Measurements from ENCODE around the gene PLCB4. TPM values are rescaled to one million over a fixed set of nuclear protein-coding genes. Genes with fewer than 3 reads are reported as not detected.
A peak's percentile ranks its signal among the peaks of the same experiment; 100 is the strongest.

The PLCB4 gene
- total and polyA plus RNA-seq, 2 experiments from 2014 or later = 6.5 to 16.1 TPM

GRCh38 chr20:9501473-9501872 is 432.6 kb downstream of the PLCB4 start:
- H3F3A ChIP-seq (replicated peaks; ENCODE audit: low read depth) = no peaks in the 10 kb centered on the region
- TF ChIP-seq STAT1 (IDR thresholded peaks at IDR 0.05; ENCODE audit: unreplicated experiment) = no peak
- TF ChIP-seq EZH2 (IDR thresholded peaks at IDR 0.05; ENCODE audit: low read depth, unreplicated experiment) = no peak
- Mint-ChIP-seq H3K4me3 (no peak overlapping the region), H3K27me3 (ENCODE audit: insufficient read depth, low read depth, poor library complexity) (peaks cover 12% of the 10 kb centered on the region), H3K9me3 (no peaks in the 10 kb centered on the region), H3K4me1 (peaks cover 14% of the 10 kb centered on the region), H3K27ac (no peak overlapping the region), H3K36me3 (ENCODE audit: low read depth) (no peaks in the 10 kb centered on the region)
- H2AFZ ChIP-seq = no peak overlapping the region
- no peak for DNase-seq (ENCODE audit: low spot score)
- peaks cover 3% of the 10 kb centered on the region; the same call in 1 of the 2 replicates for H4K20me1 ChIP-seq (replicated peaks; ENCODE audit: insufficient read depth)
- peaks cover 11% of the 10 kb centered on the region; the same call in 1 of the 2 replicates for H3K9me2 ChIP-seq (ENCODE audit: insufficient read depth)
- H3K27ac ChIP-seq (ENCODE audit: low read depth) = no peak overlapping the region
- H3K27me3 ChIP-seq (ENCODE audit: insufficient read depth) = peaks cover 25% of the 10 kb centered on the region
- ATAC-seq = no peak
- no peak overlapping the region for H3K4me3 ChIP-seq
- H3K79me2 ChIP-seq (replicated peaks; ENCODE audit: insufficient read depth) = no peaks in the 10 kb centered on the region
- no peak overlapping the region for H3K4me2 ChIP-seq
- peaks cover 13% of the 10 kb centered on the region; the same call in 1 of the 2 replicates for H3K4me1 ChIP-seq (ENCODE audit: insufficient read depth)
- no peaks in the 10 kb centered on the region for H3K36me3 ChIP-seq (ENCODE audit: insufficient read depth)

GRCh38 chr20:9503526-9504245 is 434.8 kb downstream of the PLCB4 start:
- Mint-ChIP-seq H3K27me3 (ENCODE audit: insufficient read depth, low read depth, poor library complexity) (peaks cover 33% of the 10 kb centered on the region), H3K36me3 (ENCODE audit: low read depth) (no peaks in the 10 kb centered on the region), H3K9me3 (no peaks in the 10 kb centered on the region), H3K27ac (no peak overlapping the region), H3K4me1 (peaks cover 14% of the 10 kb centered on the region), H3K4me3 (no peak overlapping the region)
- no peak overlapping the region for H2AFZ ChIP-seq
- H3K79me2 ChIP-seq (replicated peaks; ENCODE audit: insufficient read depth) = no peaks in the 10 kb centered on the region
- ATAC-seq (no peak; the same call in 1 of the 3 replicates), DNase-seq (ENCODE audit: low spot score) (peak; percentile 70)
- H3K27ac ChIP-seq (ENCODE audit: low read depth) = no peak overlapping the region
- H3K4me1 ChIP-seq (ENCODE audit: insufficient read depth) = peaks cover 29% of the 10 kb centered on the region; the same call in 1 of the 2 replicates
- TF ChIP-seq EZH2phosphoT487 (IDR thresholded peaks at IDR 0.05; ENCODE audit: unreplicated experiment) = no peak
- peak; percentile 56 to 70 for TF ChIP-seq CTCF (conservative IDR thresholded peaks at IDR 0.05; ENCODE audit: low read depth in 2 of 2)
- H3K27me3 ChIP-seq (ENCODE audit: insufficient read depth) = peaks cover 47% of the 10 kb centered on the region
- H3K36me3 ChIP-seq (ENCODE audit: insufficient read depth) = no peaks in the 10 kb centered on the region
- peaks cover 6% of the 10 kb centered on the region; the same call in 1 of the 2 replicates for H3K9me2 ChIP-seq (ENCODE audit: insufficient read depth)
- no peak overlapping the region for H3K4me3 ChIP-seq
- H4K20me1 ChIP-seq (replicated peaks; ENCODE audit: insufficient read depth) = peaks cover 3% of the 10 kb centered on the region; the same call in 1 of the 2 replicates
- H3K4me2 ChIP-seq = no peak overlapping the region
- no peaks in the 10 kb centered on the region for H3F3A ChIP-seq (replicated peaks; ENCODE audit: low read depth)

DNA sequence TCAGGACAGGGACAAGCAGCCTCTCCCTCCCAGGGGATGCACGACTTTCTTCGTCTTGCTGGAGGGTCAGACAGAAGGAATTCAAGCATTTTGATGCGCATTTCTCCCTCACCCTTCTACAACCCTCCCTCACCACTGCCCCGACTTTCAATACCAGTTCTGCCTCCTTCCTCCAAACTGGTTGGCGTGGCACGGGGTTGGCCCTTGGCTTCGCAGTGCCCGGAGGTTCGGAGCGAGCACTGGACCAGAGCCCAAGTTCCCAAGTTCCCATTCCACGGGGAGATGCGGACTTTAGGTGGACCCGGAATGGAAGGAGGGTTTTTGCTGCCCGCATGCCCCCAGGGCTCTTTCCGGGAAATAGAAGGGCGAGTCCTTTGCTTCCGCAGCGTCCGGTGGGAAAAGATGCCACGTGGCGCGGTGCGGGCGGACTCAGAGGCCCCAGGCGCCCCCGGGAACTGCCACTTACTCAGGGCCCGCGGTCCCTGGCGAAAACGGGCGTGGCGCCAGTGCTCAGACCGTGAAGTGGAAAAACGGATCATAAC is 437.5 kb downstream of the PLCB4 start:
- peak; percentile 45 for DNase-seq (ENCODE audit: low spot score)
- peak overlapping the region; percentile 52 for H3K4me3 ChIP-seq
- H3K4me3 Mint-ChIP-seq = peak overlapping the region; percentile 7; the same call in 2 of the 3 replicates
- TF ChIP-seq NANOG (IDR thresholded peaks at IDR 0.05; ENCODE audit: borderline replicate concordance) (no peak), EZH2 (IDR thresholded peaks at IDR 0.05; ENCODE audit: low read depth, unreplicated experiment) (peak; percentile 87)
- TF ChIP-seq, protein P1, sequence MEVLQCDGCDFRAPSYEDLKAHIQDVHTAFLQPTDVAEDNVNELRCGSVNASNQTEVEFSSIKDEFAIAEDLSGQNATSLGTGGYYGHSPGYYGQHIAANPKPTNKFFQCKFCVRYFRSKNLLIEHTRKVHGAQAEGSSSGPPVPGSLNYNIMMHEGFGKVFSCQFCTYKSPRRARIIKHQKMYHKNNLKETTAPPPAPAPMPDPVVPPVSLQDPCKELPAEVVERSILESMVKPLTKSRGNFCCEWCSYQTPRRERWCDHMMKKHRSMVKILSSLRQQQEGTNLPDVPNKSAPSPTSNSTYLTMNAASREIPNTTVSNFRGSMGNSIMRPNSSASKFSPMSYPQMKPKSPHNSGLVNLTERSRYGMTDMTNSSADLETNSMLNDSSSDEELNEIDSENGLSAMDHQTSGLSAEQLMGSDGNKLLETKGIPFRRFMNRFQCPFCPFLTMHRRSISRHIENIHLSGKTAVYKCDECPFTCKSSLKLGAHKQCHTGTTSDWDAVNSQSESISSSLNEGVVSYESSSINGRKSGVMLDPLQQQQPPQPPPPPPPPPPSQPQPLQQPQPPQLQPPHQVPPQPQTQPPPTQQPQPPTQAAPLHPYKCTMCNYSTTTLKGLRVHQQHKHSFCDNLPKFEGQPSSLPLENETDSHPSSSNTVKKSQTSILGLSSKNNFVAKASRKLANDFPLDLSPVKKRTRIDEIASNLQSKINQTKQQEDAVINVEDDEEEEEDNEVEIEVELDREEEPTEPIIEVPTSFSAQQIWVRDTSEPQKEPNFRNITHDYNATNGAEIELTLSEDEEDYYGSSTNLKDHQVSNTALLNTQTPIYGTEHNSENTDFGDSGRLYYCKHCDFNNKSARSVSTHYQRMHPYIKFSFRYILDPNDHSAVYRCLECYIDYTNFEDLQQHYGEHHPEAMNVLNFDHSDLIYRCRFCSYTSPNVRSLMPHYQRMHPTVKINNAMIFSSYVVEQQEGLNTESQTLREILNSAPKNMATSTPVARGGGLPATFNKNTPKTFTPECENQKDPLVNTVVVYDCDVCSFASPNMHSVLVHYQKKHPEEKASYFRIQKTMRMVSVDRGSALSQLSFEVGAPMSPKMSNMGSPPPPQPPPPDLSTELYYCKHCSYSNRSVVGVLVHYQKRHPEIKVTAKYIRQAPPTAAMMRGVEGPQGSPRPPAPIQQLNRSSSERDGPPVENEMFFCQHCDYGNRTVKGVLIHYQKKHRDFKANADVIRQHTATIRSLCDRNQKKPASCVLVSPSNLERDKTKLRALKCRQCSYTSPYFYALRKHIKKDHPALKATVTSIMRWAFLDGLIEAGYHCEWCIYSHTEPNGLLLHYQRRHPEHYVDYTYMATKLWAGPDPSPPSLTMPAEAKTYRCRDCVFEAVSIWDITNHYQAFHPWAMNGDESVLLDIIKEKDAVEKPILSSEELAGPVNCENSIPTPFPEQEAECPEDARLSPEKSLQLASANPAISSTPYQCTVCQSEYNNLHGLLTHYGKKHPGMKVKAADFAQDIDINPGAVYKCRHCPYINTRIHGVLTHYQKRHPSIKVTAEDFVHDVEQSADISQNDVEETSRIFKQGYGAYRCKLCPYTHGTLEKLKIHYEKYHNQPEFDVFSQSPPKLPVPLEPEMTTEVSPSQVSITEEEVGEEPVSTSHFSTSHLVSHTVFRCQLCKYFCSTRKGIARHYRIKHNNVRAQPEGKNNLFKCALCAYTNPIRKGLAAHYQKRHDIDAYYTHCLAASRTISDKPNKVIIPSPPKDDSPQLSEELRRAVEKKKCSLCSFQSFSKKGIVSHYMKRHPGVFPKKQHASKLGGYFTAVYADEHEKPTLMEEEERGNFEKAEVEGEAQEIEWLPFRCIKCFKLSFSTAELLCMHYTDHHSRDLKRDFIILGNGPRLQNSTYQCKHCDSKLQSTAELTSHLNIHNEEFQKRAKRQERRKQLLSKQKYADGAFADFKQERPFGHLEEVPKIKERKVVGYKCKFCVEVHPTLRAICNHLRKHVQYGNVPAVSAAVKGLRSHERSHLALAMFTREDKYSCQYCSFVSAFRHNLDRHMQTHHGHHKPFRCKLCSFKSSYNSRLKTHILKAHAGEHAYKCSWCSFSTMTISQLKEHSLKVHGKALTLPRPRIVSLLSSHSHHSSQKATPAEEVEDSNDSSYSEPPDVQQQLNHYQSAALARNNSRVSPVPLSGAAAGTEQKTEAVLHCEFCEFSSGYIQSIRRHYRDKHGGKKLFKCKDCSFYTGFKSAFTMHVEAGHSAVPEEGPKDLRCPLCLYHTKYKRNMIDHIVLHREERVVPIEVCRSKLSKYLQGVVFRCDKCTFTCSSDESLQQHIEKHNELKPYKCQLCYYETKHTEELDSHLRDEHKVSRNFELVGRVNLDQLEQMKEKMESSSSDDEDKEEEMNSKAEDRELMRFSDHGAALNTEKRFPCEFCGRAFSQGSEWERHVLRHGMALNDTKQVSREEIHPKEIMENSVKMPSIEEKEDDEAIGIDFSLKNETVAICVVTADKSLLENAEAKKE (CRISPR knock-in tag; IDR thresholded peaks at IDR 0.05) = no peak

More for the DNA sequence above, 437.5 kb downstream of the PLCB4 start:
- Mint-ChIP-seq H3K27me3 (ENCODE audit: insufficient read depth, low read depth, poor library complexity) (peaks cover 47% of the 10 kb centered on the region), H3K36me3 (ENCODE audit: low read depth) (no peaks in the 10 kb centered on the region), H3K27ac (no peak overlapping the region), H3K4me1 (peaks cover 14% of the 10 kb centered on the region), H3K9me3 (no peaks in the 10 kb centered on the region)
- peaks cover 73% of the 10 kb centered on the region for H3K27me3 ChIP-seq (ENCODE audit: insufficient read depth)
- H3F3A ChIP-seq (replicated peaks; ENCODE audit: low read depth) = no peaks in the 10 kb centered on the region
- no peak overlapping the region for H3K27ac ChIP-seq (ENCODE audit: low read depth)
- H4K20me1 ChIP-seq (replicated peaks; ENCODE audit: insufficient read depth) = peaks cover 3% of the 10 kb centered on the region; the same call in 1 of the 2 replicates
- H3K79me2 ChIP-seq (replicated peaks; ENCODE audit: insufficient read depth) = no peaks in the 10 kb centered on the region
- H3K9me2 ChIP-seq (ENCODE audit: insufficient read depth) = no peaks in the 10 kb centered on the region
- peak overlapping the region; percentile 86 for H3K4me2 ChIP-seq
- peak overlapping the region; percentile 94 for H2AFZ ChIP-seq
- peaks cover 42% of the 10 kb centered on the region for H3K4me1 ChIP-seq (ENCODE audit: insufficient read depth)
- no peaks in the 10 kb centered on the region for H3K36me3 ChIP-seq (ENCODE audit: insufficient read depth)
- peak; percentile 6; the same call in 1 of the 3 replicates for ATAC-seq

Data from GM23338 (cell line).